ENCODE measurements around the gene CYB5R2.

CYB5R2 gene

GRCh38 chr11:7637447-7638157, 35.7 kb downstream of the CYB5R2 start:
- peaks cover 12 to 96% (median 25%) of the 10 kb centered on the region in 11 experiments; a peak in 18 of 22 replicates for H3K36me3 ChIP-seq
- no peak overlapping the region for H3K27ac ChIP-seq
- H3K9ac ChIP-seq = no peak overlapping the region
- no peaks in the 10 kb centered on the region; a peak in 1 of 22 replicates for H4K20me1 ChIP-seq
- H3K4me3 ChIP-seq = no peak overlapping the region
- H3K4me1 ChIP-seq = peaks cover 0 to 32% (median 0%) of the 10 kb centered on the region in 10 experiments; a peak in 6 of 20 replicates
- no peak overlapping the region for H3K4me2 ChIP-seq
- H3K9me3 ChIP-seq (replicated peaks in 1 of 11) = no peaks in the 10 kb centered on the region
- no peak for TF ChIP-seq Cebpa-rat (IDR thresholded peaks at IDR 0.05)
- no peaks in the 10 kb centered on the region for H3K27me3 ChIP-seq

- no peaks in the 10 kb centered on the region; a peak in 1 of 22 replicates for H4K20me1 ChIP-seq
- H3K27me3 ChIP-seq = no peaks in the 10 kb centered on the region
- no peak overlapping the region for H3K27ac ChIP-seq
- peaks cover 0 to 32% (median 0%) of the 10 kb centered on the region in 10 experiments; a peak in 6 of 20 replicates for H3K4me1 ChIP-seq
- no peak overlapping the region for H3K4me3 ChIP-seq
- H3K36me3 ChIP-seq = peaks cover 7 to 96% (median 32%) of the 10 kb centered on the region in 11 experiments; a peak in 17 of 22 replicates
- TF ChIP-seq Cebpa-rat (IDR thresholded peaks at IDR 0.05) = no peak
- H3K4me2 ChIP-seq = no peak overlapping the region
- no peaks in the 10 kb centered on the region for H3K9me3 ChIP-seq (replicated peaks in 1 of 11)
- H3K9ac ChIP-seq = no peak overlapping the region
These were observed 37.0 kb downstream of the CYB5R2 start for GRCh38 chr11:7636350-7636749.

- Histone ChIP-seq H4K20me1 (no peaks in the 10 kb centered on the region; a peak in 1 of 22 replicates), H3K36me3 (peaks cover 6 to 96% (median 35%) of the 10 kb centered on the region in 11 experiments; a peak in 17 of 22 replicates), H3K4me3 (no peak overlapping the region), H3K9me3 (replicated peaks in 1 of 11) (no peaks in the 10 kb centered on the region), H3K9ac (no peak overlapping the region), H3K4me1 (peaks cover 0 to 32% (median 0%) of the 10 kb centered on the region in 10 experiments; a peak in 6 of 20 replicates), H3K27ac (no peak overlapping the region), H3K27me3 (no peaks in the 10 kb centered on the region), H3K4me2 (no peak overlapping the region)
- no peak for TF ChIP-seq Cebpa-rat (IDR thresholded peaks at IDR 0.05)
These were observed 37.6 kb downstream of the CYB5R2 start for GRCh38 chr11:7635708-7636107.

GRCh38 chr11:7635137-7635536, 38.2 kb downstream of the CYB5R2 start:
- no peak overlapping the region for H3K27ac ChIP-seq
- peaks cover 6 to 96% (median 34%) of the 10 kb centered on the region in 11 experiments; a peak in 17 of 22 replicates for H3K36me3 ChIP-seq
- H3K4me1 ChIP-seq = peaks cover 0 to 32% (median 0%) of the 10 kb centered on the region in 10 experiments; a peak in 6 of 20 replicates
- H3K9me3 ChIP-seq (replicated peaks in 1 of 11) = no peaks in the 10 kb centered on the region
- no peaks in the 10 kb centered on the region; a peak in 1 of 22 replicates for H4K20me1 ChIP-seq
- no peak overlapping the region for H3K4me3 ChIP-seq
- H3K4me2 ChIP-seq = peak overlapping the region in 3 of 11 experiments; percentile 35 to 60 (median 44); a peak in 5 of 22 replicates
- H3K27me3 ChIP-seq = no peaks in the 10 kb centered on the region
- TF ChIP-seq Cebpa-rat (IDR thresholded peaks at IDR 0.05) = no peak
- H3K9ac ChIP-seq = no peak overlapping the region

- no peak for TF ChIP-seq Cebpa-rat (IDR thresholded peaks at IDR 0.05)
These were observed 41.1 kb downstream of the CYB5R2 start for GRCh38 chr11:7632211-7632610.

GRCh38 chr11:7630002-7630401, 43.3 kb downstream of the CYB5R2 start:
- TF ChIP-seq Cebpa-rat (IDR thresholded peaks at IDR 0.05) = no peak
- Histone ChIP-seq H3K36me3 (peaks cover 6 to 100% (median 29%) of the 10 kb centered on the region in 11 experiments; a peak in 16 of 22 replicates), H3K27ac (no peak overlapping the region), H3K9me3 (replicated peaks in 1 of 11) (no peaks in the 10 kb centered on the region), H3K27me3 (no peaks in the 10 kb centered on the region), H4K20me1 (no peaks in the 10 kb centered on the region; a peak in 1 of 22 replicates), H3K9ac (no peak overlapping the region), H3K4me1 (peaks cover 0 to 12% (median 0%) of the 10 kb centered on the region in 10 experiments; a peak in 6 of 20 replicates), H3K4me3 (no peak overlapping the region), H3K4me2 (no peak overlapping the region)

More at GRCh38 chr11:7632211-7632610, 41.1 kb downstream of the CYB5R2 start:
- H3K4me2 ChIP-seq = no peak overlapping the region
- H3K27ac ChIP-seq = no peak overlapping the region
- H3K4me1 ChIP-seq = peaks cover 0 to 15% (median 0%) of the 10 kb centered on the region in 10 experiments; a peak in 6 of 20 replicates
- H3K9me3 ChIP-seq (replicated peaks in 1 of 11) = no peaks in the 10 kb centered on the region
- H3K4me3 ChIP-seq = no peak overlapping the region
- no peaks in the 10 kb centered on the region for H4K20me1 ChIP-seq
- H3K9ac ChIP-seq = no peak overlapping the region
- no peaks in the 10 kb centered on the region for H3K27me3 ChIP-seq
- H3K36me3 ChIP-seq = peaks cover 6 to 100% (median 34%) of the 10 kb centered on the region in 11 experiments; a peak in 17 of 22 replicates

- no peaks in the 10 kb centered on the region for H3K27me3 ChIP-seq
- no peak overlapping the region for H3K4me3 ChIP-seq
- TF ChIP-seq Cebpa-rat (IDR thresholded peaks at IDR 0.05) = no peak
- H3K4me2 ChIP-seq = no peak overlapping the region
- H3K9me3 ChIP-seq (replicated peaks in 1 of 11) = no peaks in the 10 kb centered on the region
- H3K36me3 ChIP-seq = peaks cover 6 to 100% (median 27%) of the 10 kb centered on the region in 11 experiments; a peak in 15 of 22 replicates
- no peak overlapping the region for H3K9ac ChIP-seq
- no peaks in the 10 kb centered on the region for H3K4me1 ChIP-seq
- H3K27ac ChIP-seq = no peak overlapping the region
- no peaks in the 10 kb centered on the region; a peak in 1 of 22 replicates for H4K20me1 ChIP-seq
These were observed 44.6 kb downstream of the CYB5R2 start for GRCh38 chr11:7628660-7629059.

GRCh38 chr11:7622721-7623120, 50.6 kb downstream of the CYB5R2 start:
- Histone ChIP-seq H3K27me3 (no peaks in the 10 kb centered on the region), H3K27ac (no peak overlapping the region), H3K9ac (no peak overlapping the region), H3K4me3 (no peak overlapping the region), H4K20me1 (peaks cover 0 to 10% (median 0%) of the 10 kb centered on the region in 11 experiments; a peak in 3 of 22 replicates), H3K4me2 (no peak overlapping the region), H3K9me3 (replicated peaks in 1 of 11) (no peaks in the 10 kb centered on the region), H3K4me1 (peaks cover 0 to 5% (median 0%) of the 10 kb centered on the region in 10 experiments; a peak in 4 of 20 replicates), H3K36me3 (peaks cover 0 to 98% (median 3%) of the 10 kb centered on the region in 11 experiments; a peak in 10 of 22 replicates)
- no peak for TF ChIP-seq Cebpa-rat (IDR thresholded peaks at IDR 0.05)

- peaks cover 0 to 98% (median 4%) of the 10 kb centered on the region in 11 experiments; a peak in 10 of 22 replicates for H3K36me3 ChIP-seq
- H3K4me1 ChIP-seq = peaks cover 0 to 5% (median 0%) of the 10 kb centered on the region in 10 experiments; a peak in 4 of 20 replicates
- no peak for TF ChIP-seq Cebpa-rat (IDR thresholded peaks at IDR 0.05)
- peak overlapping the region in 2 of 11 experiments; percentile 10 to 14; a peak in 2 of 22 replicates for H3K4me2 ChIP-seq
- H3K9me3 ChIP-seq (replicated peaks in 1 of 11) = no peaks in the 10 kb centered on the region
- H3K4me3 ChIP-seq = no peak overlapping the region
- H3K9ac ChIP-seq = no peak overlapping the region
- H3K27me3 ChIP-seq = no peaks in the 10 kb centered on the region
- H4K20me1 ChIP-seq = peaks cover 0 to 18% (median 0%) of the 10 kb centered on the region in 11 experiments; a peak in 3 of 22 replicates
- no peak overlapping the region for H3K27ac ChIP-seq
These were observed 51.7 kb downstream of the CYB5R2 start for GRCh38 chr11:7621554-7621953.
